ES-I3 (cell line): ENCODE results near the gene TMCC1.
A peak's percentile ranks its signal among the peaks of the same experiment; 100 is the strongest.

Source experiments
- H3K36me3 ChIP-seq: 2 replicates; pipeline ENCODE4 v1.6.1; 2013; ENCODE audit warnings: mild to moderate bottlenecking, low read length, control low read depth, moderate library complexity; ENCODE audit not compliant: insufficient read depth
- H3K4me1 ChIP-seq: 2 replicates; pipeline ENCODE4 v1.6.1; 2013; ENCODE audit warnings: mild to moderate bottlenecking, control low read depth, low read length; ENCODE audit not compliant: insufficient read depth
- H3K9ac ChIP-seq: 2 replicates; pipeline ENCODE4 v1.6.1; 2013; ENCODE audit warnings: low read depth, mild to moderate bottlenecking, low read length, moderate library complexity
- H3K9me3 ChIP-seq: 2 replicates; pipeline ENCODE4 v1.6.1; 2013; ENCODE audit warnings: mild to moderate bottlenecking, low read length, moderate library complexity; ENCODE audit not compliant: control insufficient read depth, insufficient read depth

TMCC1 gene

GRCh38 chr3:129619726-129620162, 273.8 kb downstream of the TMCC1 start:
- peaks cover 14% of the 10 kb centered on the region; the same call in 1 of the 2 replicates for H3K4me1 ChIP-seq
- H3K9me3 ChIP-seq, result no peaks in the 10 kb centered on the region
- no peaks in the 10 kb centered on the region for H3K36me3 ChIP-seq
- H3K9ac ChIP-seq, result no peak overlapping the region

- H3K4me1 ChIP-seq, result peaks cover 14% of the 10 kb centered on the region; the same call in 1 of the 2 replicates
- H3K9ac ChIP-seq, result no peak overlapping the region
- H3K9me3 ChIP-seq, result no peaks in the 10 kb centered on the region
- no peaks in the 10 kb centered on the region for H3K36me3 ChIP-seq
Measured at GRCh38 chr3:129618901-129619671, 274.4 kb downstream of the TMCC1 start.

- Histone ChIP-seq H3K36me3 (no peaks in the 10 kb centered on the region), H3K9ac (no peak overlapping the region), H3K4me1 (peaks cover 14% of the 10 kb centered on the region; the same call in 1 of the 2 replicates), H3K9me3 (no peaks in the 10 kb centered on the region)
Measured at GRCh38 chr3:129618186-129618820, 275.2 kb downstream of the TMCC1 start.

- Histone ChIP-seq H3K4me1 (peaks cover 14% of the 10 kb centered on the region), H3K36me3 (no peaks in the 10 kb centered on the region), H3K9me3 (no peaks in the 10 kb centered on the region), H3K9ac (no peak overlapping the region)
Measured at GRCh38 chr3:129617381-129618185, 275.9 kb downstream of the TMCC1 start.

GRCh38 chr3:129616713-129617112, 276.8 kb downstream of the TMCC1 start:
- Histone ChIP-seq H3K9ac (no peak overlapping the region), H3K4me1 (peaks cover 20% of the 10 kb centered on the region), H3K36me3 (no peaks in the 10 kb centered on the region), H3K9me3 (no peaks in the 10 kb centered on the region)

- Histone ChIP-seq H3K4me1 (peaks cover 23% of the 10 kb centered on the region), H3K36me3 (no peaks in the 10 kb centered on the region), H3K9me3 (no peaks in the 10 kb centered on the region), H3K9ac (no peak overlapping the region)
Measured at GRCh38 chr3:129616291-129616690, 277.2 kb downstream of the TMCC1 start.

- Histone ChIP-seq H3K9ac (no peak overlapping the region), H3K4me1 (peaks cover 23% of the 10 kb centered on the region)
Measured at GRCh38 chr3:129615751-129616281, 277.7 kb downstream of the TMCC1 start.

GRCh38 chr3:129614927-129615363, 278.6 kb downstream of the TMCC1 start:
- H3K36me3 ChIP-seq, result no peaks in the 10 kb centered on the region
- H3K9me3 ChIP-seq, result no peaks in the 10 kb centered on the region
- H3K4me1 ChIP-seq, result peaks cover 27% of the 10 kb centered on the region
- no peak overlapping the region for H3K9ac ChIP-seq

More at GRCh38 chr3:129615751-129616281, 277.7 kb downstream of the TMCC1 start:
- no peaks in the 10 kb centered on the region for H3K9me3 ChIP-seq
- H3K36me3 ChIP-seq, result no peaks in the 10 kb centered on the region

- Histone ChIP-seq H3K9ac (no peak overlapping the region), H3K36me3 (no peaks in the 10 kb centered on the region), H3K9me3 (no peaks in the 10 kb centered on the region), H3K4me1 (peaks cover 31% of the 10 kb centered on the region)
Measured at GRCh38 chr3:129614435-129614834, 279.1 kb downstream of the TMCC1 start.

- Histone ChIP-seq H3K36me3 (no peaks in the 10 kb centered on the region), H3K9ac (no peak overlapping the region), H3K9me3 (no peaks in the 10 kb centered on the region), H3K4me1 (peaks cover 27% of the 10 kb centered on the region)
Measured at GRCh38 chr3:129613367-129613740, 280.2 kb downstream of the TMCC1 start.

GRCh38 chr3:129612534-129613366, 280.8 kb downstream of the TMCC1 start:
- Histone ChIP-seq H3K36me3 (no peaks in the 10 kb centered on the region), H3K9me3 (no peaks in the 10 kb centered on the region), H3K9ac (no peak overlapping the region), H3K4me1 (peaks cover 31% of the 10 kb centered on the region)

GRCh38 chr3:129611812-129612533, 281.5 kb downstream of the TMCC1 start:
- Histone ChIP-seq H3K36me3 (no peaks in the 10 kb centered on the region), H3K9ac (0 out of 2 replicates have a peak overlapping the region, but pooled peaks have one; percentile 12), H3K9me3 (no peaks in the 10 kb centered on the region), H3K4me1 (peaks cover 32% of the 10 kb centered on the region)

- 0 out of 2 replicates have a peak overlapping the region, but pooled peaks have one; percentile 12 for H3K9ac ChIP-seq
Measured at GRCh38 chr3:129611446-129611800, 282.1 kb downstream of the TMCC1 start.

More at GRCh38 chr3:129611446-129611800, 282.1 kb downstream of the TMCC1 start:
- H3K36me3 ChIP-seq, result no peaks in the 10 kb centered on the region
- no peaks in the 10 kb centered on the region for H3K9me3 ChIP-seq
- H3K4me1 ChIP-seq, result peaks cover 32% of the 10 kb centered on the region
